ENCODE measurements around the gene GID8. TPM values are rescaled to one million over a fixed set of nuclear protein-coding genes. Genes with fewer than 3 reads are reported as not detected.
A peak's percentile ranks its signal among the peaks of the same experiment; 100 is the strongest.

GID8 gene
- total and polyA plus RNA-seq, 2 of the 13 experiments (the other 11 are each of a cell fraction or from before 2014, with no cell fraction given): 39.6 to 59.8 TPM

GRCh38 chr20:62971950-62972844, 34.2 kb downstream of the GID8 start (continued):
- TF ChIP-seq BRF2 (CRISPR knock-in tag; IDR thresholded peaks at IDR 0.05) (no peak), SP1 (IDR thresholded peaks at IDR 0.05) (no peak), SP1 (CRISPR knock-in tag; IDR thresholded peaks at IDR 0.05) (peak; percentile 11; the same call in 1 of the 2 replicates), ARHGAP35 (CRISPR knock-in tag; IDR thresholded peaks at IDR 0.05; ENCODE audit: borderline replicate concordance) (peak; percentile 92; the same call in 1 of the 2 replicates), CBFB (CRISPR knock-in tag; IDR thresholded peaks at IDR 0.05) (peak; percentile 71; the same call in 1 of the 2 replicates), FOSL2 (CRISPR knock-in tag; IDR thresholded peaks at IDR 0.05) (peak; percentile 52; the same call in 1 of the 2 replicates), THAP9 (CRISPR knock-in tag; IDR thresholded peaks at IDR 0.05; ENCODE audit: borderline replicate concordance) (0 out of 2 replicates have a peak, but pooled peaks have one; percentile 61), ATAD3A (CRISPR knock-in tag; IDR thresholded peaks at IDR 0.05) (0 out of 2 replicates have a peak, but pooled peaks have one; percentile 75), ZBTB3 (CRISPR knock-in tag; IDR thresholded peaks at IDR 0.05; ENCODE audit: borderline replicate concordance, low read depth) (no peak), ZNF441 (CRISPR knock-in tag; IDR thresholded peaks at IDR 0.05; ENCODE audit: borderline replicate concordance) (no peak), RARA (CRISPR knock-in tag; IDR thresholded peaks at IDR 0.05) (peak; percentile 38; the same call in 1 of the 2 replicates), JUNB (CRISPR knock-in tag; IDR thresholded peaks at IDR 0.05; ENCODE audit: borderline replicate concordance) (peak; percentile 26; the same call in 1 of the 2 replicates), ZNF446 (CRISPR knock-in tag; IDR thresholded peaks at IDR 0.05) (no peak; the same call in 1 of the 2 replicates), ATF7-NPFF (CRISPR knock-in tag; IDR thresholded peaks at IDR 0.05; ENCODE audit: low read depth) (peak; percentile 57), ZNF574 (CRISPR knock-in tag; IDR thresholded peaks at IDR 0.05) (peak; percentile 84), NONO (IDR thresholded peaks at IDR 0.05) (no peak), NONO (CRISPR knock-in tag; conservative IDR thresholded peaks at IDR 0.05) (peak; percentile 97), UBTF (CRISPR knock-in tag; IDR thresholded peaks at IDR 0.05) (peak; percentile 83), FOXA1 (IDR thresholded peaks at IDR 0.05) (peak; percentile 38), FOXA1 (CRISPR knock-in tag; IDR thresholded peaks at IDR 0.05) (peak; percentile 63), KDM3A (CRISPR knock-in tag; IDR thresholded peaks at IDR 0.05; ENCODE audit: low read depth) (peak; percentile 79; the same call in 1 of the 2 replicates)
